Lower lobe of right lung (tissue), 2 donors: ENCODE measurements around the gene SZT2. TPM values are rescaled to one million over a fixed set of nuclear protein-coding genes. Genes with fewer than 3 reads are reported as not detected.

ENCODE experiments used
- ATAC-seq, 2 donors: fragments of 200-7000 bp; cut with Tn5 transposase; one replicate each; pipeline ENCODE4 v1.9.1; 2020 to 2022; ENCODE audit warnings: mild to moderate bottlenecking in 2 of 2, moderate library complexity in 2 of 2
- DNase-seq: peaks from one replicate; pipeline ENCODE4 v3.0.0-alpha.2; 2020
- H3K27ac ChIP-seq: fragments of 200-600 bp; one replicate; pipeline ENCODE4 v1.8.0; 2022
- H3K27me3 ChIP-seq: fragments of 200-600 bp; one replicate; pipeline ENCODE4 v1.8.0; 2022; ENCODE audit warnings: low read depth
- H3K36me3 ChIP-seq: fragments of 200-600 bp; one replicate; pipeline ENCODE4 v1.8.0; 2022; ENCODE audit warnings: mild to moderate bottlenecking
- H3K4me1 ChIP-seq: fragments of 200-600 bp; one replicate; pipeline ENCODE4 v1.8.0; 2022
- H3K4me3 ChIP-seq: fragments of 200-600 bp; one replicate; pipeline ENCODE4 v1.8.0; 2022; ENCODE audit warnings: mild to moderate bottlenecking
- H3K9me3 ChIP-seq: fragments of 200-600 bp; one replicate; pipeline ENCODE4 v1.8.0; 2022
- intact Hi-C: fragments of 100-400 bp; cut with DNase I; formaldehyde crosslinking; loops from one replicate; pipeline ENCODE4 v1.11.0; 2022
- total RNA-seq: library from RNA; stranded (reverse); fragmentation: NEBNext Ultra II Directional; extraction: Animal tissue kit (Norgen Biotek cat#: 25700); gene quantifications from one replicate; pipeline ENCODE4 v1.2.1, GENCODE V29; 2021
- TF ChIP-seq, protein P1 (sequence below): fragments of 200-600 bp; IDR thresholded peaks from one replicate; pipeline ENCODE4 v1.8.0; 2022; ENCODE audit warnings: antibody characterized with exemption, mild to moderate bottlenecking
- donor health status: DM: no; HTN: yes; CAD: no; lungs with severe emphysema.

Gene SZT2
- total RNA-seq, 1 donor from 2014 or later = 71.5 TPM

DNA sequence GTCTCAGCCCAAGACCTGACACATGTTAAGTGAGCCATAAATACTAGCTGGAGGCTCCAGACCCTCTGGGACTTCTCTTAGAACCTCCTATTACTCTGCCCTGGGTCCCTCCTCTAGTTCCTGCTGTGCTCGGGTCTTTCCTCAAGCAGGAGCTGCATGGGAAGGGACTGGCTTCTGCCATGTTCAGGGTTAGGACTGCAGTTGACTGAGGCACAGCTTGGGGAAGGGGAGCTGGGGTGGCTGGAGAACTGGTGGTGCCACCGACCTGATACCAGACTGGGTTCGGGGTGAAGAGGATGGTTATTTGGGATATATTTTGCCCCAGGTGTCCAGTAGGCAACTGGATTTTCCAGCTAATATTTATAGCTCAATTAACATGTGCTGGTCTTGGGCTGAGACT is 48.3 kb downstream of the SZT2 start:
- Histone ChIP-seq H3K27ac (no peak overlapping the region), H3K36me3 (peaks cover 97% of the 10 kb centered on the region), H3K4me3 (no peak overlapping the region), H3K4me1 (peaks cover 17% of the 10 kb centered on the region), H3K27me3 (no peaks in the 10 kb centered on the region), H3K9me3 (no peaks in the 10 kb centered on the region)
- intact Hi-C loops = no loop called here
- TF ChIP-seq, protein P1, sequence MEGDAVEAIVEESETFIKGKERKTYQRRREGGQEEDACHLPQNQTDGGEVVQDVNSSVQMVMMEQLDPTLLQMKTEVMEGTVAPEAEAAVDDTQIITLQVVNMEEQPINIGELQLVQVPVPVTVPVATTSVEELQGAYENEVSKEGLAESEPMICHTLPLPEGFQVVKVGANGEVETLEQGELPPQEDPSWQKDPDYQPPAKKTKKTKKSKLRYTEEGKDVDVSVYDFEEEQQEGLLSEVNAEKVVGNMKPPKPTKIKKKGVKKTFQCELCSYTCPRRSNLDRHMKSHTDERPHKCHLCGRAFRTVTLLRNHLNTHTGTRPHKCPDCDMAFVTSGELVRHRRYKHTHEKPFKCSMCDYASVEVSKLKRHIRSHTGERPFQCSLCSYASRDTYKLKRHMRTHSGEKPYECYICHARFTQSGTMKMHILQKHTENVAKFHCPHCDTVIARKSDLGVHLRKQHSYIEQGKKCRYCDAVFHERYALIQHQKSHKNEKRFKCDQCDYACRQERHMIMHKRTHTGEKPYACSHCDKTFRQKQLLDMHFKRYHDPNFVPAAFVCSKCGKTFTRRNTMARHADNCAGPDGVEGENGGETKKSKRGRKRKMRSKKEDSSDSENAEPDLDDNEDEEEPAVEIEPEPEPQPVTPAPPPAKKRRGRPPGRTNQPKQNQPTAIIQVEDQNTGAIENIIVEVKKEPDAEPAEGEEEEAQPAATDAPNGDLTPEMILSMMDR = no peak
- no peak for DNase-seq
- ATAC-seq = no peak

DNA sequence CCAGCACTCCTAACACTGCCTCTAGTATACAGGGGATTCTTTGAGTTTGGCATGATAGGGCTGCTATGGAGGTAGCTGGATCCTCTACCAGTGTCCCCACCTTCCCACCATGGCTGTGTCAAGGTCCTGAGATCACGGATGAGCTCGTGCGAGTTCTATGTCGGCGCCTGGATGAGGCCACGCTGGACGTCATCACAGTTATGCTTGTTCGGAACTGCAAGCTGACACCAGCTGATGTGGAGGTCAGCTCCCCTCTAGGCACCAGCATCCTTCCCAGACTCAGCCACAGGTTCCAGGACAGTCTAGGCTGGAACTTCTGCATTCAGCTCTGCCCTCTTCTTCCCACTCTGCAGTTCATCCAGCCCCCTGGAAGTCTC is 48.9 kb downstream of the SZT2 start:
- peaks cover 17% of the 10 kb centered on the region for H3K4me1 ChIP-seq
- peaks cover 97% of the 10 kb centered on the region for H3K36me3 ChIP-seq
- no peak overlapping the region for H3K27ac ChIP-seq
- H3K4me3 ChIP-seq = no peak overlapping the region
- no peaks in the 10 kb centered on the region for H3K9me3 ChIP-seq
- TF ChIP-seq, protein P1 = no peak
- DNase-seq (no peak), ATAC-seq (no peak)
- H3K27me3 ChIP-seq = no peaks in the 10 kb centered on the region
- intact Hi-C loops = no loop called here

DNA sequence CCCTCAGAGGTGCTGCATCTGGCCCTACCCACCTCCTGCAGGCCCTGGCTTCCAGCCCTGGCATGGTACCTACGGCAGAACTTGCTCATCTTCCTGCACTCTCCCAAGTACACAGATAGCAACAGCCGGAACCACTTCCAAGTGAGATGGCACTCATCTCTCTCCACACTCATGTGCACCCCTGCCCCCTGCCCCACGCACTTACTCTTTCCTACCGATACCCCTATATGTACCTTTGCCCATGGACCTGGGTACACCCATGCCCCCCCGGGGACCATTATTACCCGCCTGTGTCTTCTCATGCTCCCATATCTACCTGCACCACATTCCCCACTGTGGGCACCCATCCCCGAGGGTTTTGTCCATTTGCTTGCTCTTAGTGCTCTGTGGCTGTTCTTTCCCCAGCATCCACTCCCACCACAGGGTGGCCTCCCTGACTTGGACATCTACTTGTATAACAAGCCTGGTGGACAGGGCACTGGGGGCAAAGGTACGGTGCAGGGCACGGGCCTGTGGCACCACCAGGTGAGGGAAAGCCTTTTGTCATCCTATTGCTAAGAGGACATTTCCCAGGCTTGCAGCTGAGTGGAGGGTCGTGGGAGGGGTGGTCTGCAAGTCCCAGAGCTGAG is 49.4 kb downstream of the SZT2 start:
- H3K27me3 ChIP-seq = no peaks in the 10 kb centered on the region

DNA sequence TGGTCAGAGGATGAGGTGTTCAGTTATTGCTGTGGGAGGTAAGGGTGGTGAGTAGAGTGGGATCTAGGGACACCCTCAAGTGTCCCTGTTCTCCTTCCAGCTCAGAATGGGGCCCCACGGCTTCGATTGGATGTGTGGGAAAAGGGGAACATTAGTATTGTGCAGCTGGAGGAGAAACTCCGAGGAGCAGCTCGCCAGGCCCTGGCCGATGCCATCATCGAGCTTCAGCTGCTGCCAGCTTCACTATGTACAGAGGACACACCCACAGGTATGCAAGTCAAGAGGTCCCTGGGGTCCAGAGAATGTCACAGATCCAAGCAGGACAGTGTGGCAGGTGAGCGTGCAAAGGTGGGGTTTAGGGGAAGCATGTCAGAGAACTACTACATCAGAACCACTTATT is 50.1 kb downstream of the SZT2 start:
- H3K4me3 ChIP-seq = no peak overlapping the region
- H3K27ac ChIP-seq = no peak overlapping the region
- H3K9me3 ChIP-seq = no peaks in the 10 kb centered on the region
- no peaks in the 10 kb centered on the region for H3K27me3 ChIP-seq
- DNase-seq = no peak
- H3K4me1 ChIP-seq = peaks cover 17% of the 10 kb centered on the region
- peaks cover 97% of the 10 kb centered on the region for H3K36me3 ChIP-seq
- TF ChIP-seq, protein P1 = no peak
- no peak for ATAC-seq
- intact Hi-C loops = no loop called here

More for the DNA sequence above, 49.4 kb downstream of the SZT2 start:
- H3K4me3 ChIP-seq = no peak overlapping the region
- peaks cover 17% of the 10 kb centered on the region for H3K4me1 ChIP-seq
- TF ChIP-seq, protein P1 = no peak
- no peak for DNase-seq
- H3K9me3 ChIP-seq = no peaks in the 10 kb centered on the region
- no peak for ATAC-seq
- H3K27ac ChIP-seq = no peak overlapping the region
- intact Hi-C loops = no loop called here
- peaks cover 97% of the 10 kb centered on the region for H3K36me3 ChIP-seq

DNA sequence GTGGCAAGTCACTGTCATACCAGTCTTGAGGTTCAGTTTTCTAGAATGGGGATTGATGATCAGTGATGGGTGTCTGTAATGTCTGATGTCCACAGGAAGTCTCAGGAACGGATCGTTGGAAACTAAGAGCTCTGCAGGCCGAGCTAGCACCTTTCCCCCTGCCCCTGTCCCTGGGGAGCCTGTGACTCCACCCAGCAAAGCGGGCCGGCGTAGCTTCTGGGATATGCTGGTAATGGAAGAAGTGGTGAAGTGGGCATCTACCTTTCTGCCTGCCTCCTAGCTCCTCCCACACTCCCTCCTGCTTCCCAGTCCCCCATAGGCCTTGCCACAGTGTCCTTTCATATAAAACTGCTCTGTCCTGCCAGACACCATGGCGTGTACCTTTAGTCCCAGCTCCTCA is 50.7 kb downstream of the SZT2 start:
- TF ChIP-seq, protein P1 = no peak
- H3K27ac ChIP-seq = no peak overlapping the region
- intact Hi-C loops = no loop called here
- H3K4me1 ChIP-seq = peaks cover 17% of the 10 kb centered on the region
- ATAC-seq (no peak), DNase-seq (no peak)
- no peak overlapping the region for H3K4me3 ChIP-seq
- peaks cover 97% of the 10 kb centered on the region for H3K36me3 ChIP-seq
- no peaks in the 10 kb centered on the region for H3K27me3 ChIP-seq
- no peaks in the 10 kb centered on the region for H3K9me3 ChIP-seq
